Esophagus squamous epithelium (tissue), 5 donors: Measurements from ENCODE around the gene C1orf21. TPM values are rescaled to one million over a fixed set of nuclear protein-coding genes. Genes with fewer than 3 reads are reported as not detected.

Experiments
- DNase-seq: peaks from one replicate; lab custom pipeline; 2025; lab: John Stamatoyannopoulos, UW
- H3K27ac ChIP-seq, 4 donors: fragments of 200-600 bp; sonication (generic); one replicate each; pipeline ENCODE4 v1.5.1; 2016 to 2019; ENCODE audit warnings: mild to moderate bottlenecking in 1 of 4
- H3K27me3 ChIP-seq, 4 donors: fragments of 200-600 bp; sonication (generic); 1 replicate in 3 of 4; 2 replicates in 1 of 4; pipeline versions ENCODE4 v1.5.1 to v1.6.0; 2017 to 2021; ENCODE audit warnings: antibody characterized with exemption in 1 of 4
- H3K36me3 ChIP-seq, 3 donors: fragments of 200-600 bp; sonication (generic); one replicate each; pipeline ENCODE4 v1.5.1; 2016 to 2019
- H3K4me1 ChIP-seq, 3 donors: fragments of 200-600 bp; sonication (generic); one replicate each; pipeline ENCODE4 v1.5.1; 2017 to 2019
- H3K4me3 ChIP-seq, 4 donors: fragments of 200-600 bp; sonication (generic); 1 replicate in 3 of 4; 2 replicates in 1 of 4; pipeline ENCODE4 v1.5.1; 2016 to 2019; ENCODE audit warnings: mild to moderate bottlenecking in 2 of 4, moderate library complexity in 1 of 4
- H3K9me3 ChIP-seq, 3 donors: fragments of 200-600 bp; sonication (generic); one replicate each; pipeline ENCODE4 v1.5.1; 2016 to 2019
- CTCF ChIP-seq, 6 experiments: fragments of 450-650 bp in 4 of 6; fragments of 200-600 bp in 2 of 6; sonication (generic) in 2 of 6; IDR thresholded peaks; one replicate each; pipeline ENCODE4 v1.5.1; 2016 to 2019; ENCODE audit warnings: antibody characterized with exemption in 6 of 6, mild to moderate bottlenecking in 4 of 6, moderate library complexity in 4 of 6
- POLR2A ChIP-seq, 4 donors: fragments of 450-650 bp; IDR thresholded peaks; one replicate each; pipeline ENCODE4 v1.6.1; 2017; ENCODE audit warnings: antibody characterized with exemption in 4 of 4, mild to moderate bottlenecking in 4 of 4, moderate library complexity in 3 of 4
- WGBS, 2 donors: methylation state at CpG; one replicate each; pipeline ENCODE4 v1.1.5; 2018; 5-methylcytosine and 5-hydroxymethylcytosine counted together
- intact Hi-C: fragments of 100-400 bp; cut with DNase I; formaldehyde crosslinking; loops from one replicate; pipeline ENCODE4 v1.15.0; 2022
- total RNA-seq, 4 donors: library from RNA; depleted of rRNA; stranded (reverse); fragments of >200 nt; gene quantifications; one replicate each; pipeline ENCODE4 v1.1.0, GENCODE V29; 2016
- donor health status: DM: yes; HTN: yes; CAD: no.

Gene C1orf21
- total RNA-seq, 4 donors from 2014 or later, result 14.6 to 55.7 (median 36.2) TPM

GRCh38 chr1:184497959-184498723 lies 111.3 kb downstream of the C1orf21 start:
- Histone ChIP-seq H3K4me3 (no peak overlapping the region), H3K27me3 (no peaks in the 10 kb centered on the region), H3K36me3 (no peaks in the 10 kb centered on the region), H3K4me1 (peaks cover 0 to 21% (median 3%) of the 10 kb centered on the region in 3 donors), H3K27ac (no peak overlapping the region), H3K9me3 (no peaks in the 10 kb centered on the region)
- no peak for DNase-seq
- TF ChIP-seq CTCF (IDR thresholded peaks at IDR 0.05) (no peak), POLR2A (IDR thresholded peaks at IDR 0.05) (no peak)
- WGBS, 2 donors, result 85 to 91% methylated on average over 10 of the region's 10 CpGs
- intact Hi-C loops, result no loop called here

DNA sequence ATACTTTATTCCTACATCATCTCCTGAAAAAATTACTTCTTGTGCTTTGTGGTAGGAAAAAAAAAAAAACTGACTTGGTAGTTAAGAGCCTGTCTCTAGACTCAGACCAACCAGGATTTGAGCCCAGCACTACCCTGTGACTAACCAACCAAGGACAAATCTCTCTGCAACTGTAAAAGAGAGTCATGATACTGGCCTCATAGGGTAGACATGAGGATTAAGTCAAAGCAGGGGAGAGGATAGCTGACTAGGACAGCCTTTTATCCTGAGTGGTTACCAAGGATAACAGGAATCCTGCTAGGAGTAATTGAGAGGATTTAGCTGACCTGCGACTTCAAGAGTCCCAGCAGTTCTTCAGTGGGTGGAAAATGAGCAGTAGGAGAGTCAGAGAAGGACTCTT lies 112.8 kb downstream of the C1orf21 start:
- Histone ChIP-seq H3K36me3 (no peaks in the 10 kb centered on the region), H3K9me3 (no peaks in the 10 kb centered on the region), H3K27ac (no peak overlapping the region), H3K27me3 (no peaks in the 10 kb centered on the region), H3K4me1 (peaks cover 0 to 22% (median 0%) of the 10 kb centered on the region in 3 donors), H3K4me3 (no peak overlapping the region)
- DNase-seq, result no peak
- TF ChIP-seq CTCF (IDR thresholded peaks at IDR 0.05), result no peak
- TF ChIP-seq POLR2A (IDR thresholded peaks at IDR 0.05), result no peak
- intact Hi-C loops, result no loop called here
- 71 to 100% methylated on average over 1 of the region's 1 CpG for WGBS, 2 donors

DNA sequence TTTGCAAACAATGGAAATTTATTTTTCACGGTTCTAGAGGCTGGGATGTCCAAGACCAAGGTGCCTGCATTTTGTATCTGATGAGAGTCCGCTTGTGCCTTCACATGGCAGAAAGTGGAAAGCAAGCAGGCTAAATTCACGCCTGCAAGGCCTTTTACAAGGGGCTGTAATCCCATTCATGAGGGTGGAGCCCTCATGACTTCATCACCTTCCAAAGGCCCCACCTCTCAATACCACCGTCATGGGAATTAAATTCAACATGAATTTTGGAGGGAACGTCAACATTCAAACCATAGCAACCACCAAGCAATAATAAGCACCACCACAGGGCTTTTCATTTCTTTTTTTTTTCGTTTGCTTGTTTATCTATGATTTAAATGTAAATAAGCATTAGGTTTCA lies 115.3 kb downstream of the C1orf21 start:
- Histone ChIP-seq H3K27ac (no peak overlapping the region), H3K27me3 (no peaks in the 10 kb centered on the region), H3K4me3 (no peak overlapping the region), H3K9me3 (no peaks in the 10 kb centered on the region), H3K4me1 (peaks cover 0 to 31% (median 0%) of the 10 kb centered on the region in 3 donors), H3K36me3 (no peaks in the 10 kb centered on the region)
- TF ChIP-seq POLR2A (IDR thresholded peaks at IDR 0.05) (no peak), CTCF (IDR thresholded peaks at IDR 0.05) (no peak)
- DNase-seq, result no peak
- 83 to 84% methylated on average over 6 of the region's 6 CpGs for WGBS, 2 donors
- intact Hi-C loops, result no loop called here

DNA sequence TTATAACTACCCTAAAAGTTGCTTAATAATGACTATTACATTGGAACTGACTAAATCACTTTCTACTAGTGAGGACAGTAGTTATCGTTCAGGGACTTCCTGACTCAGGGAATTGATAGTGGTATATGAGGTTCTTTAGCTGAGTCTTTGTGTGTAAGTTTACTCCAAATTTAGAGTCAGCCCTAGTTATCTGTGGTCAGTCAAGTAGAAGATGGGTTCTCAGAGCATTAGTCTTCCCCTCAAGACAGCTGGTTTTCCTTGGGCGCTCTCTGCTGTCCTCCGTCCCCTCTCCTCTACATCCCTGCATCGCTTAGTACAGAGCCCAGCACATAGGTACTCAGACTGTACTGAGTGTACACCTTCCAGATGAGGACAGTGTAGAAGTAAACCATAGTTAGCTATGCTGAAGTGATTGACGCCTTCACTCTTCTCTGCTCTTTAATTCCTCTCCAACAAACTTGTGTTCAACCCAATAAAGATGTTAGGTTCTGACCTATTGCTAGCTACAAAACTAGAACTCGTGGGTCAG lies 116.5 kb downstream of the C1orf21 start:
- Histone ChIP-seq H3K4me3 (no peak overlapping the region), H3K27ac (no peak overlapping the region), H3K4me1 (peaks cover 0 to 43% (median 0%) of the 10 kb centered on the region in 3 donors), H3K36me3 (no peaks in the 10 kb centered on the region), H3K9me3 (no peaks in the 10 kb centered on the region), H3K27me3 (no peaks in the 10 kb centered on the region)
- 86 to 88% methylated on average over 6 of the region's 6 CpGs for WGBS, 2 donors
- no peak for DNase-seq
- TF ChIP-seq CTCF (IDR thresholded peaks at IDR 0.05) (no peak), POLR2A (IDR thresholded peaks at IDR 0.05) (no peak)
- intact Hi-C loops, result no loop called here
